Pancreas (tissue), 10 donors: ENCODE results near the gene ASIC5. TPM values are rescaled to one million over a fixed set of nuclear protein-coding genes. Genes with fewer than 3 reads are reported as not detected.

Experiments
- ATAC-seq, 4 donors: fragments of 200-7000 bp; cut with Tn5 transposase; one replicate each; pipeline versions ENCODE4 v1.8.0 to v1.9.1; 2020; ENCODE audit warnings: mild to moderate bottlenecking in 4 of 4, moderate library complexity in 4 of 4
- DNase-seq, 6 donors: peaks; one replicate each; pipeline ENCODE4 v3.0.0-alpha.2; 2020
- FAIRE-seq: peaks from 2 replicates; lab custom pipeline; 2012; peaks lifted over from hg19 to GRCh38; lab: Jason Lieb, UNC
- H3K27ac ChIP-seq, 4 donors: fragments of 200-600 bp; sonication (generic); 1 replicate in 3 of 4; 2 replicates in 1 of 4; pipeline versions ENCODE4 v1.5.0 to v1.8.0; 2020
- H3K27me3 ChIP-seq, 4 donors: fragments of 200-600 bp; one replicate each; pipeline ENCODE4 v1.8.0; 2021
- H3K36me3 ChIP-seq, 3 donors: fragments of 200-600 bp; sonication (generic) in 1 of 3; one replicate each; pipeline versions ENCODE4 v1.5.0 to v1.8.0; 2020 to 2021
- H3K4me1 ChIP-seq, 3 donors: fragments of 200-600 bp; one replicate each; pipeline ENCODE4 v1.8.0; 2021
- H3K4me3 ChIP-seq, 4 donors: fragments of 200-600 bp; sonication (generic) in 2 of 4; one replicate each; pipeline versions ENCODE4 v1.5.0 to v1.8.0; 2020 to 2021
- H3K9me3 ChIP-seq, 4 donors: fragments of 200-600 bp; one replicate each; pipeline ENCODE4 v1.8.0; 2021
- WGBS, 2 donors: extraction: QIAGEN DNeasy Blood & Tissue Kit; methylation state at CpG; one replicate each; pipeline ENCODE4 v1.1.7; 2013; 5-methylcytosine and 5-hydroxymethylcytosine counted together
- intact Hi-C, 3 donors: fragments of 100-400 bp; cut with DNase I; formaldehyde crosslinking; loops; one replicate each; pipeline versions ENCODE4 v1.11.1 to v1.14.2; 2022
- polyA plus RNA-seq, 2 donors: library from polyadenylated mRNA; stranded (reverse); fragments of 200-250 nt; gene quantifications; one replicate each; pipeline ENCODE4 v1.2.3, GENCODE V29; 2013
- total RNA-seq, 6 donors: library from RNA; stranded (reverse); fragmentation: NEBNext Ultra II Directional in 4 of 6; extraction: Animal tissue kit (Norgen Biotek cat#: 25700) in 4 of 6; gene quantifications; one replicate each; pipeline versions ENCODE4 v1.2.1 to v1.2.4, GENCODE V29; 2021 to 2023
- TF ChIP-seq, protein P1 (sequence below), 4 donors: fragments of 200-600 bp; sonication (generic) in 3 of 4; IDR thresholded peaks; one replicate each; pipeline versions ENCODE4 v1.5.0 to v1.8.0; 2021; ENCODE audit warnings: antibody characterized with exemption in 4 of 4
- donor health status: healthy with polysubstance abuse.
- donor health status: DM: no; HTN: no; CAD: no; lungs with moderate emphysema.
- donor health status: DM: no; HTN: no; CAD: no.
- donor health status: control.
- donor health status: control.
- donor health status: Bipolar disorder and iron deficiency.
- donor health status: DM: yes; HTN: yes; CAD: no.
- donor health status: DM: no; HTN: no; CAD: no.
- donor health status: DM: no; HTN: no; CAD: no.
- donor health status: DM: yes; HTN: yes; CAD: no.

Gene ASIC5, protein sequence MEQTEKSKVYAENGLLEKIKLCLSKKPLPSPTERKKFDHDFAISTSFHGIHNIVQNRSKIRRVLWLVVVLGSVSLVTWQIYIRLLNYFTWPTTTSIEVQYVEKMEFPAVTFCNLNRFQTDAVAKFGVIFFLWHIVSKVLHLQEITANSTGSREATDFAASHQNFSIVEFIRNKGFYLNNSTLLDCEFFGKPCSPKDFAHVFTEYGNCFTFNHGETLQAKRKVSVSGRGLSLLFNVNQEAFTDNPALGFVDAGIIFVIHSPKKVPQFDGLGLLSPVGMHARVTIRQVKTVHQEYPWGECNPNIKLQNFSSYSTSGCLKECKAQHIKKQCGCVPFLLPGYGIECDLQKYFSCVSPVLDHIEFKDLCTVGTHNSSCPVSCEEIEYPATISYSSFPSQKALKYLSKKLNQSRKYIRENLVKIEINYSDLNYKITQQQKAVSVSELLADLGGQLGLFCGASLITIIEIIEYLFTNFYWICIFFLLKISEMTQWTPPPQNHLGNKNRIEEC
- total RNA-seq = not detected
- polyA plus RNA-seq = not detected

GRCh38 chr4:155866177-155866576 is at the start of gene ASIC5:
TSS of gene ASIC5 (minus strand) at chr4:155866277. CDS start at chr4:155866226, 51 bp downstream.
- no peaks in the 10 kb centered on the region for H3K4me1 ChIP-seq
- H3K4me3 ChIP-seq = no peak within 1 kb of the TSS
- no peak within 1 kb of the TSS for H3K27ac ChIP-seq
- DNase-seq = no peak
- no peaks in the 10 kb centered on the region for H3K9me3 ChIP-seq
- TF ChIP-seq, protein P1, sequence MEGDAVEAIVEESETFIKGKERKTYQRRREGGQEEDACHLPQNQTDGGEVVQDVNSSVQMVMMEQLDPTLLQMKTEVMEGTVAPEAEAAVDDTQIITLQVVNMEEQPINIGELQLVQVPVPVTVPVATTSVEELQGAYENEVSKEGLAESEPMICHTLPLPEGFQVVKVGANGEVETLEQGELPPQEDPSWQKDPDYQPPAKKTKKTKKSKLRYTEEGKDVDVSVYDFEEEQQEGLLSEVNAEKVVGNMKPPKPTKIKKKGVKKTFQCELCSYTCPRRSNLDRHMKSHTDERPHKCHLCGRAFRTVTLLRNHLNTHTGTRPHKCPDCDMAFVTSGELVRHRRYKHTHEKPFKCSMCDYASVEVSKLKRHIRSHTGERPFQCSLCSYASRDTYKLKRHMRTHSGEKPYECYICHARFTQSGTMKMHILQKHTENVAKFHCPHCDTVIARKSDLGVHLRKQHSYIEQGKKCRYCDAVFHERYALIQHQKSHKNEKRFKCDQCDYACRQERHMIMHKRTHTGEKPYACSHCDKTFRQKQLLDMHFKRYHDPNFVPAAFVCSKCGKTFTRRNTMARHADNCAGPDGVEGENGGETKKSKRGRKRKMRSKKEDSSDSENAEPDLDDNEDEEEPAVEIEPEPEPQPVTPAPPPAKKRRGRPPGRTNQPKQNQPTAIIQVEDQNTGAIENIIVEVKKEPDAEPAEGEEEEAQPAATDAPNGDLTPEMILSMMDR (IDR thresholded peaks at IDR 0.05) = no peak
- H3K36me3 ChIP-seq = no peaks in the 10 kb centered on the region
- WGBS, 2 donors = 0% methylated on average over 1 of the region's 1 CpG
- intact Hi-C loops = no loop called here
- ATAC-seq = no peak
- H3K27me3 ChIP-seq = no peaks in the 10 kb centered on the region
- no peak for FAIRE-seq

GRCh38 chr4:155914782-155915181 is 48.7 kb upstream of the ASIC5 start:
- Histone ChIP-seq H3K4me1 (no peaks in the 10 kb centered on the region), H3K27ac (no peak overlapping the region), H3K27me3 (no peaks in the 10 kb centered on the region), H3K36me3 (no peaks in the 10 kb centered on the region), H3K4me3 (no peak overlapping the region), H3K9me3 (no peaks in the 10 kb centered on the region)
- intact Hi-C loops = no loop called here
- TF ChIP-seq, protein P1 (IDR thresholded peaks at IDR 0.05) = no peak
- no peak for ATAC-seq
- no peak for DNase-seq
- no peak for FAIRE-seq
- WGBS, 2 donors = 41 to 49% methylated on average over 5 of the region's 5 CpGs

GRCh38 chr4:155911905-155912304 is 45.8 kb upstream of the ASIC5 start:
- peaks cover 3 to 9% (median 4%) of the 10 kb centered on the region in 3 donors for H3K4me1 ChIP-seq
- ATAC-seq (no peak), FAIRE-seq (no peak), DNase-seq (no peak)
- H3K27me3 ChIP-seq = no peaks in the 10 kb centered on the region
- no peaks in the 10 kb centered on the region for H3K36me3 ChIP-seq
- H3K9me3 ChIP-seq = no peaks in the 10 kb centered on the region
- TF ChIP-seq, protein P1 (IDR thresholded peaks at IDR 0.05) = no peak
- intact Hi-C loops = no loop called here
- no peak overlapping the region for H3K27ac ChIP-seq
- H3K4me3 ChIP-seq = no peak overlapping the region
- 75 to 77% methylated on average over 1 of the region's 1 CpG for WGBS, 2 donors

DNA sequence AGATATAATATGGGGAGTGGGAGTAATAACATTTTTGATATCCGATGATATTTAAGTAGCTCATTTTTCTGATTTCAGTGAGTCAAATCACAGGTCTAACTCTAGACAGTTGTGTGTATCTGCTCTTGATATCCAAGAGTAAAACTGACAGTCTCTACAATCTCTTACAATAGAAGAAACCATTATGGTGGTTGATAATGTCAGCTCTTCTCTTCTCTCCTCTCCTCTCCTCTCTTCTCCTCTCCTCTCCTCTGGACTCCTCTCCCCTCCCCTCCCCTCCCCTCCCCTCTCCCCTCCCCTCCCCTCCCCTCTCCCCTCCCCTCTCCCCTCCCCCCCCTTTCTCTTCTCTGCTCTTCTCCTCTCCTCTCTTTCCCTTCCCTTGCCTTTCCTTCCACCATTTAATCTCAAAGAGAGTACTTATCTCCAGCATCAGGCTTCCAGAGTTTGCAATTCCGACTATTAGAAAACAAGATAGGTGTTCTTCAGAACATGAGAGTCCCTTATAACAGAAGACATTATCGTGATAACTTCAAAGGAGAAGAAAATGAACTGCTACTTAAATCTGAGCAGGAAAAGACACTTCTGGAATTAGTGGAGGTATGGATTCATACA is 43.6 kb upstream of the ASIC5 start:
- WGBS, 2 donors = 77 to 91% methylated on average over 3 of the region's 3 CpGs
- Histone ChIP-seq H3K4me1 (peaks cover 3 to 13% (median 4%) of the 10 kb centered on the region in 3 donors), H3K27me3 (no peaks in the 10 kb centered on the region), H3K36me3 (no peaks in the 10 kb centered on the region), H3K9me3 (no peaks in the 10 kb centered on the region), H3K27ac (no peak overlapping the region), H3K4me3 (no peak overlapping the region)
- ATAC-seq (no peak), DNase-seq (no peak), FAIRE-seq (no peak)
- intact Hi-C loops = no loop called here
- TF ChIP-seq, protein P1 (IDR thresholded peaks at IDR 0.05) = no peak
